Mesothelial cell of epicardium (in vitro differentiated cells): ENCODE measurements around the gene CDH5. TPM values are rescaled to one million over a fixed set of nuclear protein-coding genes. Genes with fewer than 3 reads are reported as not detected.

ENCODE experiments used
- DNase-seq, 2 experiments: peaks; one replicate each; pipeline ENCODE4 v3.0.0; 2021; ENCODE audit warnings: low spot score in 2 of 2; ENCODE audit not compliant: unreplicated experiment in 2 of 2
- H3K27ac Mint-ChIP-seq: 2 replicates; pipeline ENCODE4 v1.8.0; 2021; ENCODE audit warnings: mixed read lengths
- H3K27me3 Mint-ChIP-seq: 2 replicates; pipeline ENCODE4 v1.8.0; 2021; ENCODE audit warnings: low read depth, mixed read lengths
- H3K36me3 Mint-ChIP-seq: 2 replicates; pipeline ENCODE4 v1.8.0; 2021; ENCODE audit warnings: mixed read lengths
- H3K4me1 Mint-ChIP-seq: 2 replicates; pipeline ENCODE4 v1.8.0; 2021; ENCODE audit warnings: mixed read lengths
- H3K4me3 Mint-ChIP-seq: 2 replicates; pipeline ENCODE4 v1.8.0; 2021; ENCODE audit warnings: mild to moderate bottlenecking, moderate library complexity, mixed read lengths
- H3K9me3 Mint-ChIP-seq: 2 replicates; pipeline ENCODE4 v1.8.0; 2021; ENCODE audit warnings: mixed read lengths
- total RNA-seq: library from RNA; stranded (reverse); gene quantifications from 3 replicates; pipeline ENCODE4 v1.2.1, GENCODE V29; 2021
- TF ChIP-seq, protein P1 (sequence below): fragments of 200-600 bp; sonication (generic); IDR thresholded peaks from one replicate; pipeline ENCODE4 v1.5.0; 2021; ENCODE audit warnings: antibody characterized with exemption; ENCODE audit not compliant: unreplicated experiment

CDH5 gene
- total RNA-seq, 1 donor from 2014 or later: 0.16 TPM

DNA sequence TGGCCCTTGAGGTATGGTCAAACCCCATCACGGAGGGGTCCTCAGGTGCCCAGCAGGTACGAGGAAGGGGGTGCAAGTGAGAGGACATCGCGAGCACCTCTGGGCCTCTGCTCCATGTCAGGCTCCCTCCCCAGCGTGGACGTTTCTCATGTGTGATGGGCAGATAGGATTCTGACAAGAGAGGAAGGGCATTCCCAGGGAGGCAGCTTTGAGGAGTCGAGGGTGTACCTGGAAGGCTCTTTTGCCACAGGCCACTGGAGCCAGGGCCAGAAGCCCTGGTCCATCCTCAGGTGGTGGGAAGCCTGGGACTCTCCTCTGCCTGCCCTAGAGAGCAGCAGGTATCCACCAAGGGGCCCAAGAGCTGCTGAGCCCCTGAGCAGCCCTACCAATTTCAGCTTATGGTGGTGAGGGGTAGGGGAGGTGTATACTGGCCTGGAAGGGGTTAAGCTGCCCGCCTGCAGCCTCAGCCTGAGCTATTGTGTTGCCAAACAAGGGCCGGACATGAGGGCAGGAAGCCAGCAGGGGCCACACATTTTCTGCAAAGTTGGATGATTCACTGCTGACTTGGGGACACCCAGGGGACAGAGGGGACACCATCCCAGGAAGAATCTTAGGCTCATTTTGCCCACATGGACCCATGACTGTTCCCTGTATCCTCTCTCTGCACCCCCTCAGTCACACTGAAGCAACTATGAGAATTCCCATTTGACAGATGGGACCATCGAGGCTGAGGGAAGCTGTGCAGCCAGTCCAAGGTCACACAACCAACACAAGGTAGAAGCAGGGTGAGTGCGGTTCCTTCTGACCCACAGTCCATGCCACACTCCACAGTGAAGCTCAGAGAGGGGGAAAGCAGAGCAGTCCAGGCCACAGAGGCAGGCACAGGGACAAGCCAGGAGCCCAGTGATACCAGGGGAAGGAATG lies 1.7 kb downstream of the CDH5 start:
- Mint-ChIP-seq H3K4me3 (no peak overlapping the region), H3K36me3 (no peaks in the 10 kb centered on the region), H3K9me3 (no peaks in the 10 kb centered on the region), H3K27me3 (no peaks in the 10 kb centered on the region), H3K27ac (no peak overlapping the region), H3K4me1 (peaks cover 22% of the 10 kb centered on the region)
- no peak for DNase-seq
- TF ChIP-seq, protein P1, sequence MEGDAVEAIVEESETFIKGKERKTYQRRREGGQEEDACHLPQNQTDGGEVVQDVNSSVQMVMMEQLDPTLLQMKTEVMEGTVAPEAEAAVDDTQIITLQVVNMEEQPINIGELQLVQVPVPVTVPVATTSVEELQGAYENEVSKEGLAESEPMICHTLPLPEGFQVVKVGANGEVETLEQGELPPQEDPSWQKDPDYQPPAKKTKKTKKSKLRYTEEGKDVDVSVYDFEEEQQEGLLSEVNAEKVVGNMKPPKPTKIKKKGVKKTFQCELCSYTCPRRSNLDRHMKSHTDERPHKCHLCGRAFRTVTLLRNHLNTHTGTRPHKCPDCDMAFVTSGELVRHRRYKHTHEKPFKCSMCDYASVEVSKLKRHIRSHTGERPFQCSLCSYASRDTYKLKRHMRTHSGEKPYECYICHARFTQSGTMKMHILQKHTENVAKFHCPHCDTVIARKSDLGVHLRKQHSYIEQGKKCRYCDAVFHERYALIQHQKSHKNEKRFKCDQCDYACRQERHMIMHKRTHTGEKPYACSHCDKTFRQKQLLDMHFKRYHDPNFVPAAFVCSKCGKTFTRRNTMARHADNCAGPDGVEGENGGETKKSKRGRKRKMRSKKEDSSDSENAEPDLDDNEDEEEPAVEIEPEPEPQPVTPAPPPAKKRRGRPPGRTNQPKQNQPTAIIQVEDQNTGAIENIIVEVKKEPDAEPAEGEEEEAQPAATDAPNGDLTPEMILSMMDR: no peak

DNA sequence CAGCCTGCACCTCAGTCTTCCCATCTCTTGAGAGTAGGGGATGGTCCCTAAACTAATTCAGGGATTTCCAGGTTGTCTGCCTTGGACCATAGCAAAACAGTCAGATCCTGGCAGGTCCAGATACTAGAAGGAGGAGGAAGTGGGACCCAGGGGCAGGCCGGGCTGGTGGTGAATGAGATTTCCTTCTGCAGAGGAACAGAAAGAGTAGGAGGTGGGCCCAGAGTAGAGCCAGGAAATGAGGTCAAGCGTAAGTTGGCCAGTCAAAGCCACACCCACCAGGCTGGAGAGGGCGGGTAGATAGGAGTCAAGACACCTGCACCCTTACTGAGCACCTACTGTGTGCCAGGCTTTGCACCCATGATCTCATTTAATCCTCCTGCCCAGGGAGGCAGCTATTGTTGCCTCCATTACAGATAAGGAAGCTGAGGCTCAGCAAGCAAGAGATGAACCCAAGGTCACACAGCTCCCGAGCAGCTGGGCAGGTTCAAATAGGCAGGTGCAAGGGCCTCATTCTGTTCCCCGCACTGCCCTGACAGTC lies 2.6 kb downstream of the CDH5 start:
- Mint-ChIP-seq H3K27ac (no peak overlapping the region), H3K36me3 (no peaks in the 10 kb centered on the region), H3K4me1 (peaks cover 17% of the 10 kb centered on the region)

GRCh38 chr16:66370786-66371684 lies 4.5 kb downstream of the CDH5 start:
- no peaks in the 10 kb centered on the region for H3K4me1 Mint-ChIP-seq
- H3K27ac Mint-ChIP-seq: no peak overlapping the region
- no peak overlapping the region for H3K4me3 Mint-ChIP-seq
- no peaks in the 10 kb centered on the region for H3K36me3 Mint-ChIP-seq
- no peak for DNase-seq
- H3K9me3 Mint-ChIP-seq: no peaks in the 10 kb centered on the region
- TF ChIP-seq, protein P1: no peak
- no peaks in the 10 kb centered on the region for H3K27me3 Mint-ChIP-seq

More for the DNA sequence above, 2.6 kb downstream of the CDH5 start:
- no peak for DNase-seq
- Mint-ChIP-seq H3K27me3 (no peaks in the 10 kb centered on the region), H3K9me3 (no peaks in the 10 kb centered on the region), H3K4me3 (no peak overlapping the region)
- TF ChIP-seq, protein P1: no peak

- no peaks in the 10 kb centered on the region for H3K27me3 Mint-ChIP-seq
- H3K4me3 Mint-ChIP-seq: no peak overlapping the region
- H3K36me3 Mint-ChIP-seq: no peaks in the 10 kb centered on the region
- no peak overlapping the region for H3K27ac Mint-ChIP-seq
- TF ChIP-seq, protein P1: no peak
- H3K9me3 Mint-ChIP-seq: no peaks in the 10 kb centered on the region
- H3K4me1 Mint-ChIP-seq: no peaks in the 10 kb centered on the region
- DNase-seq: no peak
Observed at GRCh38 chr16:66372078-66372897, 5.8 kb downstream of the CDH5 start.

DNA sequence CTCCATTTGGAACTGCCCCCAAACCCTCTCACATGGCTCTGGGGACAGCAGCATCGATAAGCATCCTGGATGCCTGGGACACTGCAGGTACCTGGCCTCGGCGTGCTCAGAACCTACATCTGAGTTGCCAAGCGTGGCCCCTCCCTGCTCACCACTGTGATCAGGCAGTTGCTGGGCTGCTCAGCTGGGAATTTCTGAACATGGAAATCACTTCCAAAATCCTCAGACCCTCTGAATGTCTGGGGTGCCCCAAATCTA lies 6.3 kb downstream of the CDH5 start:
- Mint-ChIP-seq H3K4me1 (no peaks in the 10 kb centered on the region), H3K9me3 (no peaks in the 10 kb centered on the region), H3K27me3 (no peaks in the 10 kb centered on the region), H3K4me3 (no peak overlapping the region), H3K36me3 (no peaks in the 10 kb centered on the region), H3K27ac (no peak overlapping the region)
- DNase-seq: no peak
- TF ChIP-seq, protein P1: no peak
